Hepatocyte (in vitro differentiated cells): ENCODE data around the gene SNTG2. TPM values are rescaled to one million over a fixed set of nuclear protein-coding genes. Genes with fewer than 3 reads are reported as not detected.

Experiments
- DNase-seq: peaks from one replicate; pipeline ENCODE4 v3.0.0-alpha.2; 2016; ENCODE audit warnings: low spot score
- H2AFZ ChIP-seq: fragments of 200-600 bp; sonication (generic); 2 replicates; pipeline ENCODE4 v1.6.0; 2016; ENCODE audit warnings: antibody characterized with exemption, mild to moderate bottlenecking
- H3K27ac ChIP-seq: fragments of 200-600 bp; sonication (generic); 2 replicates; pipeline ENCODE4 v1.5.1; 2016; ENCODE audit warnings: mild to moderate bottlenecking
- H3K27me3 ChIP-seq: fragments of 200-600 bp; sonication (generic); 2 replicates; pipeline ENCODE4 v1.6.1; 2016
- H3K36me3 ChIP-seq: fragments of 200-600 bp; sonication (generic); replicated peaks from 2 replicates; pipeline ENCODE4 v1.5.1; 2016; ENCODE audit warnings: low read depth; ENCODE audit not compliant: insufficient read depth
- H3K4me1 ChIP-seq: fragments of 200-600 bp; sonication (generic); 2 replicates; pipeline ENCODE4 v1.5.1; 2016; ENCODE audit warnings: mild to moderate bottlenecking, moderate library complexity; ENCODE audit not compliant: insufficient read depth
- H3K4me2 ChIP-seq: fragments of 200-600 bp; sonication (generic); 2 replicates; pipeline ENCODE4 v1.6.0; 2016
- H3K4me3 ChIP-seq: fragments of 200-600 bp; sonication (generic); 2 replicates; pipeline ENCODE4 v1.5.1; 2016; ENCODE audit warnings: mild to moderate bottlenecking
- H3K79me2 ChIP-seq: fragments of 200-600 bp; sonication (generic); 2 replicates; pipeline ENCODE4 v1.6.0; 2017; ENCODE audit warnings: mild to moderate bottlenecking
- H3K9me2 ChIP-seq: fragments of 200-600 bp; sonication (generic); replicated peaks from 2 replicates; pipeline ENCODE4 v1.6.0; 2017; ENCODE audit warnings: mild to moderate bottlenecking; ENCODE audit not compliant: insufficient read depth
- H3K9me3 ChIP-seq: fragments of 200-600 bp; sonication (generic); 2 replicates; pipeline ENCODE4 v1.5.1; 2016; ENCODE audit warnings: low read depth, mild to moderate bottlenecking
- H4K20me1 ChIP-seq: fragments of 200-600 bp; sonication (generic); 2 replicates; pipeline ENCODE4 v1.6.0; 2016; ENCODE audit warnings: mild to moderate bottlenecking; ENCODE audit not compliant: insufficient read depth, poor library complexity, severe bottlenecking
- CTCF ChIP-seq: fragments of 200-600 bp; sonication (generic); IDR thresholded peaks from 2 replicates; pipeline ENCODE4 v1.5.1; 2016; ENCODE audit warnings: antibody characterized with exemption, mild to moderate bottlenecking; ENCODE audit not compliant: poor library complexity
- EZH2 ChIP-seq: fragments of 200-600 bp; sonication (generic); IDR thresholded peaks from 2 replicates; pipeline ENCODE4 v1.6.1; 2016; ENCODE audit warnings: antibody characterized with exemption, mild to moderate bottlenecking, borderline replicate concordance
- EZH2phosphoT487 ChIP-seq: fragments of 200-600 bp; sonication (generic); IDR thresholded peaks from one replicate; pipeline ENCODE4 v1.6.1; 2018; ENCODE audit warnings: antibody characterized with exemption, mild to moderate bottlenecking, low read depth, moderate library complexity; ENCODE audit not compliant: unreplicated experiment, severe bottlenecking
- WGBS: methylation state at CpG from one replicate; pipeline ENCODE4 v1.1.6; 2016; ENCODE audit warnings: low lambda C conversion rate; ENCODE audit errors: missing lambda C conversion rate; 5-methylcytosine and 5-hydroxymethylcytosine counted together
- polyA plus RNA-seq: library from polyadenylated mRNA; unstranded; fragments of >200 nt; fragmentation: Nextera tagmentation; extraction: Ambion mirVana; gene quantifications from 2 replicates; pipeline ENCODE4 v1.2.1, GENCODE V29; 2016
- total RNA-seq: library from RNA; depleted of rRNA; stranded (reverse); fragments of >200 nt; gene quantifications from 2 replicates; pipeline ENCODE4 v1.2.3, GENCODE V29; 2014

Gene SNTG2
- total and polyA plus RNA-seq, 2 experiments from 2014 or later, result not detected

GRCh38 chr2:1136067-1136466, 185.4 kb downstream of the SNTG2 start:
- H3K27me3 ChIP-seq, result no peaks in the 10 kb centered on the region
- H2AFZ ChIP-seq, result no peak overlapping the region
- H3K9me3 ChIP-seq, result no peaks in the 10 kb centered on the region
- DNase-seq, result no peak
- no peak overlapping the region for H3K4me2 ChIP-seq
- no peaks in the 10 kb centered on the region for H3K9me2 ChIP-seq
- H3K4me3 ChIP-seq, result no peak overlapping the region
- TF ChIP-seq CTCF (peak; percentile 44), EZH2 (no peak)
- 66% methylated on average over 7 of the region's 7 CpGs for WGBS
- peak overlapping the region; percentile 40 for H3K27ac ChIP-seq
- no peaks in the 10 kb centered on the region for H3K79me2 ChIP-seq
- H3K36me3 ChIP-seq, result no peaks in the 10 kb centered on the region
- no peaks in the 10 kb centered on the region for H4K20me1 ChIP-seq
- H3K4me1 ChIP-seq, result no peaks in the 10 kb centered on the region

DNA sequence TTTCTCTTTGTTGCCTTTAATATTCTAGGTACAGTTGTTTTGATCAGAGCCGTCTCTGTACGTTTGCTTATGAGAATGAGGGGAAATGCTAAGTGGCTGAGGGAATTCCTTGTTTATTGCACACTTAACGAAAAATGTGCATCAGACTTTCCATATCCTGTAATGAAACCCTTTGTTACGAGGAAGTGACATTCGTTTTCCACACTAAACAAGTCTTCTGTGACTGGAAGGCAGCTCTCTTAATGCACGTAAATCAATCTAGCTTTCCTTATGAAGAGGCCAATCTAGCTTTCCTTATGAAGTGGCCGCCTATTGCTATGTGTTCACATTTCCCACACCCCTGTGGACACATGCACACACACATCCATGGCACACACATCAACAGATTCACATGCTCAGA, 186.2 kb downstream of the SNTG2 start:
- Histone ChIP-seq H4K20me1 (no peaks in the 10 kb centered on the region), H3K27me3 (no peaks in the 10 kb centered on the region), H3K9me2 (no peaks in the 10 kb centered on the region), H3K79me2 (no peaks in the 10 kb centered on the region), H3K4me3 (no peak overlapping the region), H3K4me1 (no peaks in the 10 kb centered on the region), H2AFZ (no peak overlapping the region), H3K27ac (peak overlapping the region; percentile 40), H3K36me3 (no peaks in the 10 kb centered on the region), H3K4me2 (no peak overlapping the region), H3K9me3 (no peaks in the 10 kb centered on the region)
- WGBS, result 66% methylated on average over 7 of the region's 7 CpGs
- DNase-seq, result no peak
- TF ChIP-seq EZH2, result no peak
- no peak for TF ChIP-seq EZH2phosphoT487
- no peak for TF ChIP-seq CTCF

DNA sequence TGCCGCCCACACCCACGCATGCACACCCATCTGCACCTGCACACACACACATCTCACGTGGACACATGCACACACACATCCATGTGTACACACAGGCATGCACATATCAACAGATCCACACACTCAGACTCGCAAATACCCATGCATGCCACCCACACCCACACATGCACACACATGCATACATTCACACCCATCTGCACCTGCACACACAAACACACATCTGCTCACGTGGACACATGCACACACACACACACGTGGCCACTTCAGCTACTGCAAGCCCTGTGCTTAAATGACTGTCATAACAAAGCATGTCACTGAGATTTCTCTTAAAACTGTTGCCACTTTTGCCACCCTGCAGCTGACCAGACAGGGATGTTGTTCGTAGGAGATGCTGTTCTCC, 186.6 kb downstream of the SNTG2 start:
- no peaks in the 10 kb centered on the region for H3K79me2 ChIP-seq
- no peaks in the 10 kb centered on the region for H3K9me2 ChIP-seq
- H3K27ac ChIP-seq, result no peak overlapping the region
- 89% methylated on average over 7 of the region's 7 CpGs for WGBS
- no peak overlapping the region for H2AFZ ChIP-seq
- no peak overlapping the region for H3K4me2 ChIP-seq
- no peaks in the 10 kb centered on the region for H3K27me3 ChIP-seq
- no peaks in the 10 kb centered on the region for H4K20me1 ChIP-seq
- no peaks in the 10 kb centered on the region for H3K4me1 ChIP-seq
- H3K9me3 ChIP-seq, result no peaks in the 10 kb centered on the region
- DNase-seq, result no peak
- no peaks in the 10 kb centered on the region for H3K36me3 ChIP-seq
- TF ChIP-seq EZH2phosphoT487 (no peak), CTCF (no peak), EZH2 (no peak)
- no peak overlapping the region for H3K4me3 ChIP-seq

DNA sequence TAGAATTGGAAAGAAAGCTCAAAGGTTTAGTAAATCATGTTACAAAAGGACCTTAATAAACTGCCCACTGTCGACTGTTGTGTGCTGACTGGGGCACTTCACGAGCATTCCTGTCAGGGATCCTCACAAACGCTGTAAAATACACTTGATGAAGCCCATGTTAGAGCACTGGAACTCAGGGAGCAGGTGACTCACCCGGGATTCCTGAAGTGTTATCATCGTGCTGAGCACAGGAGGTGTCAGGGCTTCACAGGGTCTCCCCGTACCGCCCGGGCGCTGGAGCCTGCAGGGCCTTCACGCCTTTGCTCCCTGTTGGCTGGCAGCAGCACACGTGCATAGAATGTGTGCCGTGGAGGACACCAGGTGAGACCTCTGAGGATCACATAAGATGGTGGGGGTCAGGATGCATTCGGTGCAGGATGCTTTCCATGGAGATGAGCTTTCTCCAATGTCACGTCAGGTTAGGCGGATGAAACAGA, 187.3 kb downstream of the SNTG2 start:
- H3K4me1 ChIP-seq, result no peaks in the 10 kb centered on the region
- no peaks in the 10 kb centered on the region for H3K9me2 ChIP-seq
- no peaks in the 10 kb centered on the region for H3K36me3 ChIP-seq
- H3K9me3 ChIP-seq, result no peaks in the 10 kb centered on the region
- H3K27me3 ChIP-seq, result no peaks in the 10 kb centered on the region
- H3K79me2 ChIP-seq, result no peaks in the 10 kb centered on the region
- no peak for TF ChIP-seq EZH2
- TF ChIP-seq EZH2phosphoT487, result no peak
- TF ChIP-seq CTCF, result no peak
- H3K4me3 ChIP-seq, result no peak overlapping the region
- H4K20me1 ChIP-seq, result no peaks in the 10 kb centered on the region
- 72% methylated on average over 15 of the region's 15 CpGs for WGBS
- H3K27ac ChIP-seq, result no peak overlapping the region
- DNase-seq, result no peak
- H2AFZ ChIP-seq, result no peak overlapping the region
- H3K4me2 ChIP-seq, result no peak overlapping the region
